Right lobe of liver (tissue), 6 donors: ENCODE results near the gene ST8SIA5. TPM values are rescaled to one million over a fixed set of nuclear protein-coding genes. Genes with fewer than 3 reads are reported as not detected.

ENCODE experiments used
- ATAC-seq, 4 donors: fragments of 200-7000 bp; cut with Tn5 transposase; one replicate each; pipeline ENCODE4 v1.9.1; 2020; ENCODE audit warnings: mild to moderate bottlenecking in 4 of 4, moderate library complexity in 4 of 4
- DNase-seq, 3 donors: peaks; one replicate each; pipeline ENCODE4 v3.0.0-alpha.2; 2020
- H3K27ac ChIP-seq, 3 donors: fragments of 200-600 bp; one replicate each; pipeline ENCODE4 v1.8.0; 2022
- H3K27me3 ChIP-seq, 2 donors: fragments of 200-600 bp; one replicate each; pipeline ENCODE4 v1.8.0; 2022
- H3K36me3 ChIP-seq, 4 donors: fragments of 200-600 bp; sonication (generic) in 1 of 4; one replicate each; pipeline versions ENCODE4 v1.5.1 to v1.8.0; 2017 to 2022; ENCODE audit warnings: control low read depth in 1 of 4
- H3K4me1 ChIP-seq, 4 donors: fragments of 200-600 bp; sonication (generic) in 1 of 4; one replicate each; pipeline versions ENCODE4 v1.5.1 to v1.8.0; 2017 to 2022; ENCODE audit warnings: control low read depth in 1 of 4
- H3K4me3 ChIP-seq, 3 donors: fragments of 200-600 bp; one replicate each; pipeline ENCODE4 v1.8.0; 2022
- H3K9me3 ChIP-seq, 4 donors: fragments of 200-600 bp; sonication (generic) in 1 of 4; one replicate each; pipeline versions ENCODE4 v1.5.1 to v1.8.0; 2017 to 2022; ENCODE audit warnings: control low read depth in 1 of 4
- CTCF ChIP-seq, 4 donors: fragments of 200-600 bp in 3 of 4; fragments of 450-650 bp in 1 of 4; IDR thresholded peaks; one replicate each; pipeline versions ENCODE4 v1.5.1 to v1.8.0; 2016 to 2022; ENCODE audit warnings: antibody characterized with exemption in 4 of 4, mild to moderate bottlenecking in 2 of 4
- POLR2A ChIP-seq: fragments of 450-650 bp; IDR thresholded peaks from one replicate; pipeline ENCODE4 v1.6.1; 2017; ENCODE audit warnings: antibody characterized with exemption, mild to moderate bottlenecking
- WGBS: methylation state at CpG from one replicate; pipeline ENCODE4 v1.1.6; 2018; ENCODE audit warnings: low coverage, low lambda C conversion rate; ENCODE audit not compliant: insufficient coverage; ENCODE audit errors: missing lambda C conversion rate; 5-methylcytosine and 5-hydroxymethylcytosine counted together
- intact Hi-C, 2 donors: fragments of 100-400 bp; cut with DNase I; formaldehyde crosslinking; loops; one replicate each; pipeline versions ENCODE4 v1.11.2 to v1.14.1; 2022
- total RNA-seq, 6 experiments: library from RNA; depleted of rRNA in 2 of 6; stranded (reverse); fragments of >200 nt in 2 of 6; fragmentation: NEBNext Ultra II Directional in 3 of 6; extraction: Animal tissue kit (Norgen Biotek cat#: 25700) in 3 of 6; gene quantifications; one replicate each; pipeline versions ENCODE4 v1.1.0 to v1.2.4, GENCODE V29; 2016 to 2023
- donor health status: DM: no; HTN: yes; CAD: no.
- donor health status: DM: no; HTN: no; CAD: no.
- donor health status: DM: no; HTN: no; CAD: no.
- donor health status: DM: no; HTN: yes; CAD: no.
- donor health status: DM: no; HTN: yes; CAD: no.

Gene ST8SIA5
- total RNA-seq, 6 experiments from 2014 or later, result 0.07 to 0.92 TPM; not detected in 4

GRCh38 chr18:46630160-46630559 is 126.7 kb downstream of the ST8SIA5 start:
- DNase-seq (no peak), ATAC-seq (no peak)
- Histone ChIP-seq H3K9me3 (no peaks in the 10 kb centered on the region), H3K27ac (no peak overlapping the region), H3K27me3 (no peaks in the 10 kb centered on the region), H3K36me3 (no peaks in the 10 kb centered on the region), H3K4me3 (no peak overlapping the region), H3K4me1 (no peaks in the 10 kb centered on the region)
- TF ChIP-seq CTCF (IDR thresholded peaks at IDR 0.05), result no peak
- no peak for TF ChIP-seq POLR2A
- WGBS, result no CpG with 5 or more reads among the region's 4 CpGs
- intact Hi-C loops, result no loop called here

- no peaks in the 10 kb centered on the region for H3K9me3 ChIP-seq
- WGBS, result 85% methylated on average over 5 of the region's 5 CpGs
- H3K4me1 ChIP-seq, result no peaks in the 10 kb centered on the region
- H3K36me3 ChIP-seq, result no peaks in the 10 kb centered on the region
- TF ChIP-seq CTCF (IDR thresholded peaks at IDR 0.05), result no peak
- no peak for TF ChIP-seq POLR2A
- intact Hi-C loops, result no loop called here
- H3K4me3 ChIP-seq, result no peak overlapping the region
- H3K27ac ChIP-seq, result no peak overlapping the region
- H3K27me3 ChIP-seq, result no peaks in the 10 kb centered on the region
- DNase-seq, result no peak
- ATAC-seq, result no peak
These were observed 127.5 kb downstream of the ST8SIA5 start for GRCh38 chr18:46629361-46629760.

DNA sequence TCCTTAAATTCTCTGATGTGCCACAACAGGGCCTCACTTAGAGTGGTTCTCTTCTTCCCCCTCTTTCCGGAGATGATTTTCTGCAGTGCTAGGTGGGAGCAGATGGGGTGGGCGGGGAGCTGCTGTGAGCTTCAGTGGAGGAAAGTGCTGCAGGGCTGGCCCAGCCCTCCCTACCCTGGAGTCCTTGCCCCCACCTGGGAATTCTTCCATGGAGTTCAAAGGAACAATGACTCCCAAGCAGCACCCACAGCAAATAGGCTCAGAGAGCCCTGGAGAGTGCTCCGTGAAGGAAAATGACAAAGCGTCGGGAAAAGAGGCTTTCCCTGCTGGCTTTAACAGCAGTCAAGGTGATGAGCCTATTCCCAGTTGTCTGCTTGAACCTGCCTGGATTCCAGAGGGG is 128.6 kb downstream of the ST8SIA5 start:
- H3K36me3 ChIP-seq, result no peaks in the 10 kb centered on the region
- intact Hi-C loops, result no loop called here
- H3K4me1 ChIP-seq, result no peaks in the 10 kb centered on the region
- WGBS, result 40% methylated on average over 3 of the region's 5 CpGs
- TF ChIP-seq POLR2A, result no peak
- TF ChIP-seq CTCF (IDR thresholded peaks at IDR 0.05), result no peak
- H3K27me3 ChIP-seq, result no peaks in the 10 kb centered on the region
- ATAC-seq, result no peak
- H3K27ac ChIP-seq, result no peak overlapping the region
- no peaks in the 10 kb centered on the region for H3K9me3 ChIP-seq
- no peak overlapping the region for H3K4me3 ChIP-seq
- DNase-seq, result no peak

DNA sequence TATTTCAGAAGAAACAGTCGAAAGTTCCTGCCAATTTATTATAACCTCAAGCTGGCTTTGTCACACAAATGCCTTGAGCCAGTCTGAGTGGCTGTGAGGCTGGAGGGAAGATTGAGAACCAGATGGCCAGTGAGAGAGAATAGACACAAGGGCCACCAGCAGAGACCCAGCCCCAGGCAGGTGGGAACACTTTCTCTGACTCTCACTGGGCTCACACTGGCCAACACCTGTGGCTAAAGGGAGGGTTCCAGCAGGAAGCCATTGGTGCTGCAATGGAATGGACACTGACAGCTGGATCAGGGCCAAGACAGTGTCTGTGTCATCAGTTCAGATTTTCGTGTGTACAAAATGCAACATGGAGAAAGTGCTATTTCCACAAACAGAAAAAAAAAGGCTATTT is 129.7 kb downstream of the ST8SIA5 start:
- no peaks in the 10 kb centered on the region for H3K27me3 ChIP-seq
- TF ChIP-seq CTCF (IDR thresholded peaks at IDR 0.05), result no peak
- TF ChIP-seq POLR2A, result no peak
- 43% methylated on average over 2 of the region's 2 CpGs for WGBS
- no peak overlapping the region for H3K4me3 ChIP-seq
- H3K27ac ChIP-seq, result no peak overlapping the region
- ATAC-seq (no peak), DNase-seq (no peak)
- no peaks in the 10 kb centered on the region for H3K4me1 ChIP-seq
- intact Hi-C loops, result no loop called here
- no peaks in the 10 kb centered on the region for H3K36me3 ChIP-seq
- no peaks in the 10 kb centered on the region for H3K9me3 ChIP-seq

GRCh38 chr18:46625069-46625468 is 131.8 kb downstream of the ST8SIA5 start:
- ATAC-seq (no peak), DNase-seq (no peak)
- WGBS, result 78% methylated on average over 4 of the region's 5 CpGs
- Histone ChIP-seq H3K9me3 (no peaks in the 10 kb centered on the region), H3K27me3 (no peaks in the 10 kb centered on the region), H3K4me3 (no peak overlapping the region), H3K4me1 (no peaks in the 10 kb centered on the region), H3K36me3 (no peaks in the 10 kb centered on the region), H3K27ac (no peak overlapping the region)
- TF ChIP-seq POLR2A (no peak), CTCF (IDR thresholded peaks at IDR 0.05) (no peak)
- intact Hi-C loops, result no loop called here
